ENCODE measurements around the gene NKD2.

DNA sequence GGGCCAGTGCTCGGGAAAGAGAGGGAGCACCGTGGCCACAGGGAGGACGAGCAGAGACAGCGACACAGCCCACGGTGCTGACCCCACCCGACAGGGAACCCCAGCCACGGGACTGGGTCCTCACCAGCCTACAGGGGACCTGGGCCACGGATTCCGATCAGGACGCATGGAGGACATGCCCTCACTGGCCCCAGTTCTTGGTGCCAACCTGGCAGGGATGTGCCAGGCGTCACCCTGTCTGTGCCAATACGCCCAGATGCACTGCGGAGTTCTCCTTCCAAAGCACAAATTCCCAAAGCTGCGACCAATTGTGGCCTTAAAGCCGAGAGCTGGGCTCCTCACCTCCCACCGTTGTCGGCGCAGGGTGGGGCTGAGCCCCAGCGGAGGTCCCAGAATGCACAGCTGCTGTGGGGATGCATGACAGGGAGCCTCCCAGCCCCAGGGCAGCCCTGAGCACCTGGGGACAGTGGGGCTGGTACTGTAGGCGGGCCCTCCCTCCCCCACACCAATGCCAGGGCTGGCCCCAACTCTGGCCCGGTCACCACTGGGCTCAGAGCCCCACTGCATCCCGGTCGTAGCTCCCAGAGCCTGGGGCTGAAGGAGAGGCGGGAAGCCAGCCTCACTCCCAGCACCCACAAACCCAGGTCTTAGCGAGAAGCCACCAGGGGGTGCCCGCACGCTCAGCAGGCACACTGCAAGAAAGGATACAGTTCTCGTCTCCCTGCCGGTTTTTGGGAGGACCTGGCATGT lies 44.2 kb downstream of the NKD2 start:
- TF ChIP-seq, protein P1, sequence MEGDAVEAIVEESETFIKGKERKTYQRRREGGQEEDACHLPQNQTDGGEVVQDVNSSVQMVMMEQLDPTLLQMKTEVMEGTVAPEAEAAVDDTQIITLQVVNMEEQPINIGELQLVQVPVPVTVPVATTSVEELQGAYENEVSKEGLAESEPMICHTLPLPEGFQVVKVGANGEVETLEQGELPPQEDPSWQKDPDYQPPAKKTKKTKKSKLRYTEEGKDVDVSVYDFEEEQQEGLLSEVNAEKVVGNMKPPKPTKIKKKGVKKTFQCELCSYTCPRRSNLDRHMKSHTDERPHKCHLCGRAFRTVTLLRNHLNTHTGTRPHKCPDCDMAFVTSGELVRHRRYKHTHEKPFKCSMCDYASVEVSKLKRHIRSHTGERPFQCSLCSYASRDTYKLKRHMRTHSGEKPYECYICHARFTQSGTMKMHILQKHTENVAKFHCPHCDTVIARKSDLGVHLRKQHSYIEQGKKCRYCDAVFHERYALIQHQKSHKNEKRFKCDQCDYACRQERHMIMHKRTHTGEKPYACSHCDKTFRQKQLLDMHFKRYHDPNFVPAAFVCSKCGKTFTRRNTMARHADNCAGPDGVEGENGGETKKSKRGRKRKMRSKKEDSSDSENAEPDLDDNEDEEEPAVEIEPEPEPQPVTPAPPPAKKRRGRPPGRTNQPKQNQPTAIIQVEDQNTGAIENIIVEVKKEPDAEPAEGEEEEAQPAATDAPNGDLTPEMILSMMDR (IDR thresholded peaks at IDR 0.05; ENCODE audit: low read depth, low read length) = peak; percentile 36
- TF ChIP-seq POLR2A (IDR thresholded peaks at IDR 0.05; ENCODE audit: extremely low read depth, insufficient read length) = no peak
- no peak for TF ChIP-seq MYC (IDR thresholded peaks at IDR 0.05; ENCODE audit: low read depth, low read length)

Data from NB4 (cell line).